IPS-11a (cell line): ENCODE results near the gene SULT1B1.
"Not testable (repeated sequence)": the region's sequence is repeated elsewhere in the genome, so short reads cannot be mapped to it uniquely, and the experiment has no call there.

Source experiments
- H3K4me3 ChIP-seq: one replicate; pipeline ENCODE4 v1.5.1; 2013; ENCODE audit warnings: low read depth, low read length, control low read depth

The SULT1B1 gene

DNA sequence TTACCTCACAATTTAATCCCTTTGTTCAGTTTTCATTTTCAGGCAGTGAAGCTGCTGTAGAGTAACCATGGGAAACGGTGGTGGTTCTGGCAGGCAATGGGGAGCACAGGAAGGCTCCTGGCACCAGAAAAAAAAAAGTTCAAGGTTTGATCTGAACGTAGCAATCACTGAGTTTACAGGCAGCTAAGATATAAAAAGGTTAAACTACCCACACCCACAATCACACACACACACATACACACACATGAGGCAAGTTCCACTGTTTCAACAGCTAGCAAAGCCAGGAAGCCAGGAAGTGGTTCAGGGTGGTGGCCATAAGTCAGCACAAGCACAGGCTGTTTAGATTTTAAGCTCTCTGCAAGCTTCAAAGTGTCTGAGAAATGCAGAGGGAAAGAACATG, at the start of gene SULT1B1:
Gene SULT1B1 (minus strand): TSS at position 166 of the 400 bp plus-strand sequence. CDS start 5,403 bp downstream, outside the sequence.
- H3K4me3 ChIP-seq, result no peak within 1 kb of the TSS

DNA sequence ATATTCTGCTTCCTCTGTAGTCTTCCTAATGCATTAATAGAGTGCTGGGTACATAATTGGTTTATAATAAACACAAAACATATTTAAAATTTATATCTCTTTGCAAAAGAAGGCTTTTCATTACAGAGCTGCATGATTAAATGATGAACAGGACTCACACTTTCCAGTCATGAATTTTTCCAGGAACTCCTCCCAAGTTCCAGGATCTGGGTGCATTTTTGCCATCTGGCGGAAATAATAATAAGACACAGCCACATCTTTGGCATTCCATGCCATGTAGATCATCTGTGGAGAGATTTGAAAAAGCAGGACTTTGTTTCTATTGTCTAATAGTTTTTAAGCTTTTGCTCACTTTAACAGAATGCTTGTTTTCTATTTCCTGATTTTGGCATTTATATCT, 40.2 kb upstream of the SULT1B1 start:
- no peak overlapping the region for H3K4me3 ChIP-seq

DNA sequence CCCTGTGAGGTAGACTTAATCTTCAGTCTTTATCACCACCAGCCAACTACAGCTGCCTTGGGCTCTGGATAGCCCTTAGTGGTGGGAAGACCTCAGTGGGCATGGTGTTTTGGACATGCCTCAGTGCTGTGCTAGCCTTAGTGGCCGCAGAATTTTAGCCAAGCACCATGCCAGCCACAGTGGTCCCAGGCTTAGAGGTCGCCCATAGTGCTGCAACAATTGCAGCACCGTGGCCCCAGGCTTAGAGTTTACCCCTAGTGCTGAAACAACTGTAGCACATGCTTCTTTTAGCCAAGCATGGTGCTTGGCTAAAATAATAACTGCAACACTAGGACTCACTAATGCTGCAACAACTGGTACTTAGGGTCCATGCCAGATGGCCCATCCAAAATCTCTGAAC, 38.9 kb upstream of the SULT1B1 start:
- no peak overlapping the region for H3K4me3 ChIP-seq

DNA sequence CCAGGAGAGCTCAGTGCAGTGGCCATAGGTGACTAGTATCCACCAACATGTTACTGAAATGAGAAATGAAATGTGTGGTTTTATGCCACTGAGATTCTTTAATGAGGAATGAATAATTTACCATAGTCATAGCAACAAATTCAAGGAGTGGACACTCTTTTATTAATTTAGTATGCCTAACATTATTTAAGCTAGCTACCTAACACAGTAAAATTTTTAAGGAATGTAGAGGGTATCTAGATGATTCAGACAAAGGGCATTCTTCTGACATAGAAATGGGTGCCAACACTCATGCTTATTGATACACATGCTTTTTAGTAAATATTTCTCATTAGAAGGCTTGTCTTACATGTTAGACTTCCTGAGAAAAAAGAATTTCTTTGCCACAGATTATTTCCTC, 33.3 kb upstream of the SULT1B1 start:
- H3K4me3 ChIP-seq, result no peak overlapping the region

DNA sequence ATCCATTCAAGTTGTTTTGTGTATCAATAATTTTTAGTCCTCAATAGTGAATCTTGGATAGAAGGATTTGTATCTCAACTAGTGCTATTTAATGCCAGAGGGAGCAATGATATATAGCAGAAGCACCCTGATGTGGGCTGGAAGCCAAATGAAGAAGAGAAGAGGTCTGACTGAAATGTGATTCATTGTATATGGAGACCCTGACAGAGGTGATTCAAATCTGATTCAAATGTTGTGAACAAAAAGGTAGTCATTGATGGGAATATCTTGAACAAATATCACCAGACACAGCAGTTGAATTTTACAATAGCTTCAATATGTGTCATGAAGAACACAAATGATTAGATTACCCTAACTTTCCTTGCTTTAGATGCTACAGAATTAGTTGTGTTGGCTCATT, 27.5 kb upstream of the SULT1B1 start:
- no peak overlapping the region for H3K4me3 ChIP-seq

DNA sequence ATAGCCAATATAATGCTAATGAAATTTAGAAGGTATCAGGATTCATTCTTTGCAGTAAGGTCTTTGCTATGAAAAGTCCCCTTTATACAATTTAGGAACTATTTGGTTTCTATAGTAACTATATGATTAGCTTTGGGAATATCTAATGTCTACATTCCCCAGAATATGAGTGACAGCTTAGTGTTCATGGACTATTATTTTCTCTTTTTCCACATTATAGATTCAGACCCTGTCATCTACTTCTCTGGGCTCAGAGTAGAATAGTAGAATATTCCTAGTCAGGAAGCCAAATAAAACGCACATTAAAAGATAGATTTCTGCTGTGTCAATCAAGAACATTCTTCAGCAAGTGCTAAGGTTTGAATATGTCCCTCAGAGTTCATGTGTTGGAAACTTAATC, 26.1 kb upstream of the SULT1B1 start:
- H3K4me3 ChIP-seq, result no peak overlapping the region

DNA sequence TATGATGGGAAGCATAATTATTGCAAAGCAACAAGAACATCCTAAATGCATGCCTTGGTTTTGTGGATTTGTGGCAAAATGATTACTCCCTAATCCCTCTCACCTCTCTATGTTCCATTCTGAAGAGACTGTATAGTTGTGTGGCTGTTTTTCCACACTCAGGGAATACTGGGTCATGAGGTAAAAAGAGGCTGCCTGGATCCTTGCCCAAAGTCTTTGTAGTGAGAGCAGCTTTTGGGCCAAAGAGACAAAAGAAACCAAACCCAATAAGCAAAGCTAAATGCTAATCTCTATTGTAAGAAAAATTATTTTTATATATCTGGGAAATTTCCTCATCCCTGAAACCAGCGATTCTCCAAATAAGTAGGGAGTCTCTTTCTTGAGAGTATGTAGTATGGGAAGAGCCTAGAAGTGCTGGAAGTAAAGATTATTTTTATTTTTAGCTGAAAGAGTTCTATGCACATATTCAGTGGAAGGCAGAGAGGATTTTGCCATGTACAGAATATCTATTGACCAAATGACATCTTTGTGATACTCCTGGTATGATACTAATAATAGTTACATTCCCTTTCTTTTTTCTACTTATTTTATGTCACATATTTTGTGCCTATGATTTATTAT, 24.9 kb upstream of the SULT1B1 start:
- no peak overlapping the region for H3K4me3 ChIP-seq

DNA sequence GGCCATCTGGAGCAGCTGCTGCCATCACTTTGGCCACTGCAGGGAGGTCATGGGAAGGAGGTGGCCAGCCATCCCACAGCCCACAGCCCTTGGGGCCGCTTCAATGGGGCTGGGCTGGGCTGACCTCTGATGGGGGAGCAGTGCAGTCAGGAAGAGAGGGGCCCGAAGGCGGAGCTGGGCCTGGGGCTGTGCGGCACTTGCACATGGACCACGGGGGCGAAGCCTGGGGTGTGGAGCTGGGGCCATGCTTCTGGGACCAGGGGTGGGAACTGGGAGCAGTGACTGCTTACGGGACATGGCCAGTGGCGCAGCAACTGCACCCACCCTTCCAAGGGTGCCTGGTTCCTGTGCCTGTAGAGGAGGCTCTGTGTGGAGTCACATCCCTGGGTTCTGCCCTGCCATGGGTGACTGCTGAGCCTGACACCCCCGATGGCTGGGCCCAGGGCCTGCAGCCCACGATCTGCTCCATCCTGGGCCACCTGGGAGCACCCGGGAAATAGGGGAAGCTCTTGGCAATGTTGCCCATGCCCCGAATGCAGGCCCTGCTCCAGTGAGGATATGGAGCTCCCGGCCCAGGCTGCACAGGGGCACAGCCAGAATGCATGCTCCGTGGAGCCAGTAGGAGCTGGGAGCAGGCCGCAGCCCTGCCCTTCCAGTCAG, 22.4 kb upstream of the SULT1B1 start:
- H3K4me3 ChIP-seq, result no peak overlapping the region

DNA sequence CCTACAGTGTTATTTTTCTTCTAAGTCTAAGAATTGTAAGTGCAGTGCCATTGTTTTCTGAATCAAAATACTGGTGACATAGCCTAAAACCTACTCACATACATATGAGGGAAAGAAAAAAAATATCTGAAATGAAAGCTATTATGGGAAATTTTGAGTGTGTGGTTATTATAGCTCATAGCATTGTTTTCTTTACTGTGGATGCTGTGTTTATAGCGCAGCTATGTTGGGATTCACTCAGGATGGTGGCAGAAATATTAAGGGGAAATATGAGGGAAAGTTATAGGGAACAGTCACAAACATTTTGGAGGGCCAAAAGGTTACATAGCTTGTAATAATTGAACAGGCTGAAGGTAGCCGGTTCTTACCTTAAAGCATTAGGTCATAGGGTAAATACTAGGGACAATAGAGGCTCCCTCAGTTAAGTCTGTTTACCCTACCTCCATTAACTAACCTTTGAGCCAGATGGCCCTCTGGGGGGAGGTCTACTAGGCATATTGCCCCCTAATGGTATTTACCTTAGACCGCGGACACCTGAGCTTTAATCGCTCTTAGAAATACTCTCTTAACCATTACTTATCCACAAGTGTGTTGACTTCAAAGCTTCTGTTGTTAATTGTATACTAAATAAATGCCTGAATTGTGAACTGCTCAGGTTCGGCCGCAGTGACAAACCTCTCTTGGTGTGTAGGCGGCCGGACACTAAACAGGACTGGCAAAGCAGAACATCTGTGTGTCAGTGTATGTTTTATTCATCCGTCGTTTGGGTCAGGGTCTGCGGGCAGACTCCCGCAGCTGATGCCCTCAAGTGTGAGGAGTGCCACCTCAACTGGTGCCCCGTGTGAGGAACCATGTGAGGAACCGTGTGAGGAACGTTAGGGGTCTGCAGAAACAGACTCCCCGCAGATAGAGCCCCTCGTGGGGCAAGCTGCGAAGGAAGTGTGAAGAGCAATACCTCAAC, 21.3 kb upstream of the SULT1B1 start:
- H3K4me3 ChIP-seq, result no peak overlapping the region

DNA sequence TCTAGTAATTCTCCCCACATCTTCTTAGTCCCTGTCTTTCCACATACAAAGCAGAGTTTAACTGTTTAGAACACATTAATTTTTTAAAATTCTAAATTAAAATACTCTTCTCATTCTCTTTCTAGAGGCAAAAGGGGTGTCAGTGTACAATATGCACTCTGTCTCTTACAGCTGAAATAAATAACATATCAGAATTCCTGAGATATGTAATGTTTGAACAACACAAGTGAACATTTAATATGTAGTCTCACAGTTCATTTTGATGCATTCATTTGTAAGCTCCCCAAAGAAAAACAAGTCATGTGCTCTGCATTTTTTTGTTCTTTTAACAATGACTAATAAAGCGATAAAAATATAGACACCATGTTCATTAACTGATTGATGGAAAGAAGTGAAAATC, 19.7 kb upstream of the SULT1B1 start:
- H3K4me3 ChIP-seq, result no peak overlapping the region

DNA sequence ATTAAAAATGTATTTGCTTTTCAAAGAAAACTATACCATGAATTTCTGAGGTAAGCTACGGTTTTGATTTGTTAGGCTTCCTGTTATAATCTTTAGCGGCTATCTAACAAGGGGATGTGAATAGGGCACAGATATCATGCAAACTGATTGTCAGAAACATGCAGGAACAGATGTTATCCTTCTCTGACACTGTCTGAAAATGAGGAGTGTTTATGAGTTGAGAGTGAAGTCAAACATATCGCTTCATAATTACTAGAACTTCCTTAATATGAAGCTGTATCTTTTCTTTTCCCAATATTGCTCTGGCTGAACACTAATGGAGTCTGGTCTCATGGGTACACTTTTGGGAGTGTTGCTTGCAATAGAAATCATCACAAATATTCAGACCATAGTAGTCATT, 16.3 kb upstream of the SULT1B1 start:
- no peak overlapping the region for H3K4me3 ChIP-seq

DNA sequence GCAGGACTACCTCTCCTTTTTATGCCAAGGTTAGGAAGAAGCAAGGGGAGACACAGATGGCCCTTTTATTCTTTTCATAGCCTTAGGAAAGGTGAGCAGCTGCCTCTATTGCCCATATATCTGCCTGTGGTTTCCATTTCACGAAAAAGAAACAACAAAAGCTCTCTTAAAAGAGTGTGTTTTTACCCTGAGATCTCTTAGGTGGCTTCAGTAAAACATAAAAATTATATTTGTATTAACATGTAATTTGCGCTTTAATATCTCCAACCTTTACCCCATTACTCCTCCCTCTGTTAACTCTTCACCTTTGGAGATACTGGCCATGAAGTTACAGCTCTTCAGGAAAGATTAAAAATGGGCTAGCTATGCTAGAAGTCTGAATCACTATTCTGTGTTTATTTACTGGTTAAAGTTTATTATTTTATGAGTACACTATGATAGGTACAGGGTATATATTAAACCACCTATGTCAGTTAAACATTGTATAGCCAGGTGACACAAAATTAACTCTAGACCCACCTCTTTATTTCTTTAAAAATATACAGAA, 15.0 kb upstream of the SULT1B1 start:
- no peak overlapping the region for H3K4me3 ChIP-seq

DNA sequence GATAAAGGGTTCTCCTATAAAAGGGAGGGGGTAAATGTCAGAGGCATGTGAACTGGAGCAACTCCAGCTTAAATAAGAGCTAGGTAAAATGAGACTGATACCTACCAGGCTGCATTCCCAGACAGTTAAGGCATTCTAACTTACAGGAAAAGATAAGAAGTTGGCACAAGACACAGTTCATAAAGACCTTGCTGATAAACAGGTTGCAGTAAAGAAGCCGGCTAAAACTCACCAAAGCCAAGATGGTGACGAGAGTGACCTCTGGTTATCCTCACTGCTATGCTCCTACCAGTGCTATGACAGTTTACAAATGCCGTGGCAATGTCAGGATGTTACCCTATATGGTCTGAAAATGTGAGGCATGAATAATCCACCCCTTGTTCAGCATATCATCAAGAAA, 13.1 kb upstream of the SULT1B1 start:
- no peak overlapping the region for H3K4me3 ChIP-seq

DNA sequence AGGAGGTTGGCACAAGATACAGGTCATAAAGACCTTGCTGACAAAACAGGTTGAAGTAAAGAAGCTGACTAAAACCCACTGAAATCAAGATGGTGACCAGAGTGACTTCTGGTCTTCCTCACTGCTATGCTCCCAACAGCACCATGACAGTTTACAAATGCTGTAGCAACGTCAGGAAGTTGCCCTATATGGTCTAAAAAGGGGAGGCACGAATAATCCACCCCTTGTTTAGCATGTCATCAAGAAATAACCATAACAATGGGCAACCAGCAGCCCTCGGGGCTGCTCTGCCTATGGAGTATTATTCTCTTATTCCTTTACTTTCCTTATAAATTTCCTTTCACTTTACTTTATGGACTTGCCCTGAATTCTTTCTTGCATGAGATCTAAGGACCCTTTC, 8.1 kb upstream of the SULT1B1 start:
- H3K4me3 ChIP-seq, result not testable (repeated sequence)

DNA sequence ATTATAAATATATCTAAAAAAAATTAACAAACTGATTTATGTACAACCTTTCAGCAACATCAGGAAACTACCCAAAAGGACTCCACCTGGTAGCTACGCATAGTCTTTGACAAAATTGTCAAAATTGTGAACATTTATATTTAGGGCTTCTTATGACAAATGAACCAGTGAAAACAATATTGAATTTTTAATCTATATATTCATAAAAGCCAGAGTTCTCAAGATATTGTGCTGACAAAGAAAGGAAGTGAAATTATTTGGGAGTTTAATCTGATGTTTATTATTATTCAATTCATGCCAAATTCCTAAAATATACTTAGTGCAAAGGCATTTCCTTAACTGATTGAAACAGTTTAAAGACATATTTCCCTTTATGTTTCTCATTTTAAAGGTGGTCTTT, 5.3 kb upstream of the SULT1B1 start:
- no peak overlapping the region for H3K4me3 ChIP-seq

DNA sequence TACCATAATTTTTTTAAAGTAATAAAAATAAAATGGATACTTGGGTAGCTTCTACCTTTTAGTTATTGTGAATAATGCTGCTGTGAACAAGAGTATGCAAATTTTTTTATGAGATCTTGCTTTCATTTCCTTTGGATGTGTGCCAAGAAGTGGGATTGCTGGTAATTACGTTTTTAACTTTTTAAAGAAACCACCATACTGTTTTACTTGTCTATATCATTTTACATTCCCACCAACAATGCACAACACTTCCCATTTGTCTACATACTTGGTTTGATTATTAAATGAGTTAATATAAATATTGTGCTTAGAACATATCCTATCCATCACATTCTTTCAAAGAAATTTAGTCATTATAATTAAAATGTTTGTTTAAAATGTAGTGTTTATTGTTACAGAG, 3.9 kb upstream of the SULT1B1 start:
- H3K4me3 ChIP-seq, result no peak overlapping the region

DNA sequence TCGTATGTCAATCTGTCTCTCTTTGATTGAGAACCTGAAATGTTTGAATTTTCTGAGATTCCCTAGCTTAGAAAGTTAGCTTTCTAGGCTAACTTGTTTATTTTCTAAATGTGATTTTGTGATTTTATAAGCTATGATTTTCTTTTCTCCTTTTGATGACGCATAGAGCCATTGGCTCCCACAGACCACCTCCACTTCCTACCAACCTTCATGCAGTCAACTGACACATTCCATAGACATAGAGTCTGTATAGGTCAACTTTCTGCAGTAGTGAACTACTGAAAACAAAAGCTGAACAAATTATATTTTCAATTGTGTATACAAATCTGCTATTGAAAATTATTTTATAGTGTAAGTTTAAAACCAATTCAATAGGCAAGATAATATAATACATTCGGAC, 2.8 kb upstream of the SULT1B1 start:
- no peak overlapping the region for H3K4me3 ChIP-seq

DNA sequence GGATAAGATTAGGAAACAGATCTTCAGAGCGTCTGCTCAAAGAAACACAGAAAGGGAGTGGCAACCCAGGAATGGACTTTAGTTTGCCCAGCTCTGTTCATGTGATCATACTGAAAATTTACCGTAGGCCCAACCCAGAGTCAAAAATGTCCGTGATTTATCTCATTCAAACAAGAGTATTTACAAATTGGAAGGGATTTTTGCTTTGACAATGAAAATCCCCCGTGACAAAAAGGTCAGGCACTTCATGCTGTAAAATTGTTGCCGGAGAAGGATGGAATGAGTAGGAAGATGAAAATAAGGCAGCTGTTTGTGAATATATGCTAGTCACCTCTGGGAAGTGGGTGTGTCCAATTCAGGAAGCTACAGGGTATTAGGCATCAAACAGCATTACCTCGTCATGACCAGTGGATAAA, 1.2 kb downstream of the SULT1B1 start:
- H3K4me3 ChIP-seq, result no peak overlapping the region

DNA sequence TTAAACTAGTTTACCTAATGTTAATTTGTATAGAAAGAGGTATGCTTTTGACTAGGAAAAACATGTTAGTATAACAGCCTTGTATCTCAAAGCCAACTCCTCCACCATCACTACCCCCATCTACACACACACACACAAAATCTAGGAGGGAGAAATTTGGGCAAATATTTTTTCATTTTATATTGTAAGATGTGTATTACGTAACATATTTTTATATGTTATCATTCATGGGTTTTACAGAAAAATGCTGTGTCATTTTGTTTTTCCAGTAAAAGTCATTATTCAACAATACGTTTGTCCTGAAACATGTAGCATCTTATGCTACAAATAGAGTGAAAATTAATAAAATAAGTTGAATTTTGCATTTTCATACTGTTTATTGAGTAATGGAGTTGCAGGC, 3.0 kb downstream of the SULT1B1 start:
- no peak overlapping the region for H3K4me3 ChIP-seq

DNA sequence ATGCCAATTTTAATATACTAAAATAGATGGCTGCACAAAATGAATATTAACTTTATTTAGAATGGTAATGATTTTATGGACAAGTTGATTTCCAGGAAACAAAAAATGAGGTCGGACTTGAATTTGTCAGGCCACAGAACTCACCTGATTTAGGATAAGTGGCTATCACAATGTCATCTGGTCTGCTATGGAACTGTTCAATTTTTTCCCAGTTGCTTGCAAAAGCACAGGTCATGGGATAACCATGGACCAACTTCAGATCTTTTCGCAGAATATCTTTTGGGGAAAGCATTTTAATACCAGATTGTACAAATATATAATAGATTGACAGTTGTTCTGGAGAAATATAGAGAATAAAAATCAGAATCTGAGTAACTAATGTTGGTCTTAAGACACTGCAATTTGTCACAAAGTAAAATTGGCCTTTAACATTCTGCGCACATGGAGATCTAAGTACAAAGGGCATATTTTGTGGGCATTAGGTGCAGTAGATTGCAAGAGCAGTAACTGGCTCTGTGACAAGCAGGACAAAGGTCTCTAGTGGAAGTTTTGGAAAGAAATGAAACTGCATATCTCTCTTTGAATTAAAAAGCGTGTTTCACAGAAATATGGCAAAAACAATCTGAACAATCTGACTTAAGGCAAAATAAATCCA, 5.4 kb downstream of the SULT1B1 start:
- no peak overlapping the region for H3K4me3 ChIP-seq

DNA sequence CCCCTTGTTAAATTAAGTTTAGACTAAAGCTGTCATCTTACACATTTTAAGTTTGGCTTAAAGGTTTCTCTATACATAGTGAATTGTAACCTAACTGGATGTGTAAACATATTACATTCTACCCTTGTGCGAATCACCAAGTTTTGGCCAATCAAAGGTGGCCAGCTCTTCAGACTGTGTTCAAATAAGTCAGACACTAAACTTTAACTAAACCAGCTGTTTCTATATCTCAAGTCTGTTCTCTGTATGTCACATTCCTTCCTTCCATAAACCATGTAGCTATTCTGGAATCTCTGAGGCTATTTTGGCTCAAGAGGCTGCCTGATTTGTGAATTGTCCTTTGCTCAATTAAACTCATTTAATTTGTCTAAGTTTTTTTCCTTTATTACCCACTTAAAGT, 6.7 kb downstream of the SULT1B1 start:
- H3K4me3 ChIP-seq, result no peak overlapping the region
